SK-N-SH (cell line): ENCODE measurements around the gene IL1RL2.

Experiments
- CTCF ChIP-seq: fragments of 200-600 bp; sonication (generic); IDR thresholded peaks from 2 replicates; pipeline ENCODE4 v1.6.1; 2017; ENCODE audit warnings: antibody characterized with exemption, mild to moderate bottlenecking, moderate library complexity
- MEF2A ChIP-seq: IDR thresholded peaks from 2 replicates; pipeline ENCODE4 v1.4.0; 2012; ENCODE audit warnings: low read depth, borderline replicate concordance

GRCh38 chr2:102155703-102156515, 30.9 kb upstream of the IL1RL2 start:
- TF ChIP-seq CTCF = no peak
- no peak for TF ChIP-seq MEF2A
